ENCODE results near the gene IER3. TPM values are rescaled to one million over a fixed set of nuclear protein-coding genes. Genes with fewer than 3 reads are reported as not detected.
"Not testable (repeated sequence)": the region's sequence is repeated elsewhere in the genome, so short reads cannot be mapped to it uniquely, and the experiment has no call there.

The IER3 gene
- total and polyA plus RNA-seq, 7 donors, result 20.1 to 193 (median 65.3) TPM

DNA sequence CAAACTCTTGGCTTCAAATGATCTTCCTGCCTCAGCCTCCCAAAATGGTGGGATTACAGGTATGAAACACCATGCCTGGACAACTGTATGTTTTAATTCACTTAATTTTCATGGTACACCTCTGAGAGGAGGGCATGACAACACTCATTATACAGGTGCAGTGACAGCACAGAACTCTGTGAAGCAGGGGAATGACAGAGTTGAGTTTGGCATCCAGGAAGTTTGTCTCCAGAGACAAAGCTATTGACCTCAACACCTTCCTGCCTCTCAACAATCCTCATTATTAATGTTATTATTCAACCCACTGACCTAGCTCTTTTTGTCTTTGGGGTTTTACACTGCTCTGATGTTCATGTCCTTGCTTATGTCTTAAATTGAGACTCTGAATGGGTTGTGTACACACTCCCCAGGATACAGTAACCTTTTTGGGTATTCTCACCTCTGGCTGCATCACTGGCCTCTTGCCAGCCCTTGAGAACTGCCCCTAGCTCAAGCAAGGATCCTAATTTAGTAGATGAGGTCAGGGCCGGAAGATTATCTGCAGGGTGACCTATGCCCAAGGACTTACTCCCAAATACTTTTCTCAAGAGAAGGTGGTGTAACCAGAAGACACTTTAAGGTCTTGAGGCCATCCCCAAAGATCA is 13.0 kb upstream of the IER3 start:
- whole genome bisulfite sequencing, 2 donors, result 88 to 92% methylated on average over 1 of the region's 1 CpG
- H3K4me3 ChIP-seq, result no peak overlapping the region
- H3K36me3 ChIP-seq, result no peaks in the 10 kb centered on the region
- no peaks in the 10 kb centered on the region for H3K9me3 ChIP-seq
- no peak for DNase-seq
- peaks cover 0 to 74% (median 46%) of the 10 kb centered on the region in 4 donors for H3K4me1 ChIP-seq
- no peaks in the 10 kb centered on the region for H3K27me3 ChIP-seq
- TF ChIP-seq POLR2AphosphoS5 (IDR thresholded peaks at IDR 0.05), result no peak
- no peak for TF ChIP-seq EP300 (IDR thresholded peaks at IDR 0.05)
- TF ChIP-seq, protein P1, sequence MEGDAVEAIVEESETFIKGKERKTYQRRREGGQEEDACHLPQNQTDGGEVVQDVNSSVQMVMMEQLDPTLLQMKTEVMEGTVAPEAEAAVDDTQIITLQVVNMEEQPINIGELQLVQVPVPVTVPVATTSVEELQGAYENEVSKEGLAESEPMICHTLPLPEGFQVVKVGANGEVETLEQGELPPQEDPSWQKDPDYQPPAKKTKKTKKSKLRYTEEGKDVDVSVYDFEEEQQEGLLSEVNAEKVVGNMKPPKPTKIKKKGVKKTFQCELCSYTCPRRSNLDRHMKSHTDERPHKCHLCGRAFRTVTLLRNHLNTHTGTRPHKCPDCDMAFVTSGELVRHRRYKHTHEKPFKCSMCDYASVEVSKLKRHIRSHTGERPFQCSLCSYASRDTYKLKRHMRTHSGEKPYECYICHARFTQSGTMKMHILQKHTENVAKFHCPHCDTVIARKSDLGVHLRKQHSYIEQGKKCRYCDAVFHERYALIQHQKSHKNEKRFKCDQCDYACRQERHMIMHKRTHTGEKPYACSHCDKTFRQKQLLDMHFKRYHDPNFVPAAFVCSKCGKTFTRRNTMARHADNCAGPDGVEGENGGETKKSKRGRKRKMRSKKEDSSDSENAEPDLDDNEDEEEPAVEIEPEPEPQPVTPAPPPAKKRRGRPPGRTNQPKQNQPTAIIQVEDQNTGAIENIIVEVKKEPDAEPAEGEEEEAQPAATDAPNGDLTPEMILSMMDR (IDR thresholded peaks at IDR 0.05), result no peak
- no peak for TF ChIP-seq POLR2A (IDR thresholded peaks at IDR 0.05)
- peak overlapping the region in 2 of 4 donors; percentile 7 to 90 for H3K27ac ChIP-seq
- intact Hi-C loops (cut with DNase I), result no loop called here

GRCh38 chr6:30756405-30757003 is 12.2 kb upstream of the IER3 start:
- Histone ChIP-seq H3K4me1 (peaks cover 0 to 77% (median 51%) of the 10 kb centered on the region in 4 donors), H3K27ac (peak overlapping the region in 2 of 4 donors; percentile 90 to 93)
- H3K9me3 ChIP-seq; intact Hi-C loops (cut with DNase I); H3K4me3 ChIP-seq; H3K27me3 ChIP-seq; H3K36me3 ChIP-seq; DNase-seq: not testable (repeated sequence)
- 91 to 95% methylated on average over 7 of the region's 7 CpGs for WGBS, 2 donors

GRCh38 chr6:30754631-30755030 is 10.3 kb upstream of the IER3 start:
- TF ChIP-seq, protein P1 (IDR thresholded peaks at IDR 0.05), result no peak
- TF ChIP-seq EP300 (IDR thresholded peaks at IDR 0.05) (no peak), POLR2AphosphoS5 (IDR thresholded peaks at IDR 0.05) (no peak), POLR2A (IDR thresholded peaks at IDR 0.05) (no peak)
- intact Hi-C loops (cut with DNase I), result no loop called here

GRCh38 chr6:30752157-30752927 is 8.0 kb upstream of the IER3 start:
- intact Hi-C loops (cut with DNase I), result loop anchor here (1.0 kb wide), 1 partner anchor 30 kb away; no protein-coding TSS in a partner anchor
- H3K27me3 ChIP-seq, result no peaks in the 10 kb centered on the region
- H3K4me3 ChIP-seq, result no peak overlapping the region
- H3K27ac ChIP-seq, result peak overlapping the region; percentile 81 to 93 (median 88)
- no peaks in the 10 kb centered on the region for H3K9me3 ChIP-seq
- peaks cover 0 to 74% (median 57%) of the 10 kb centered on the region in 4 donors for H3K4me1 ChIP-seq
- H3K36me3 ChIP-seq, result no peaks in the 10 kb centered on the region
- DNase-seq, result peak; percentile 98
- peak; percentile 75 to 92 (median 91) for TF ChIP-seq POLR2AphosphoS5 (IDR thresholded peaks at IDR 0.05)
- TF ChIP-seq, protein P1 (IDR thresholded peaks at IDR 0.05), result no peak
- TF ChIP-seq POLR2A (IDR thresholded peaks at IDR 0.05), result no peak
- TF ChIP-seq EP300 (IDR thresholded peaks at IDR 0.05), result peak; percentile 67 to 86 (median 68)
- WGBS, 2 donors, result 49 to 70% methylated on average over 12 of the region's 12 CpGs

More at GRCh38 chr6:30754631-30755030, 10.3 kb upstream of the IER3 start:
- Histone ChIP-seq H3K36me3 (no peaks in the 10 kb centered on the region), H3K27me3 (no peaks in the 10 kb centered on the region), H3K4me3 (no peak overlapping the region), H3K4me1 (peaks cover 0 to 77% (median 53%) of the 10 kb centered on the region in 4 donors), H3K9me3 (no peaks in the 10 kb centered on the region), H3K27ac (peak overlapping the region in 3 of 4 donors; percentile 87 to 93 (median 90))
- 94 to 95% methylated on average over 3 of the region's 3 CpGs for whole genome bisulfite sequencing, 2 donors
- no peak for DNase-seq

- intact Hi-C loops (cut with DNase I), result no loop called here
- Histone ChIP-seq H3K9me3 (no peaks in the 10 kb centered on the region), H3K36me3 (no peaks in the 10 kb centered on the region), H3K4me3 (no peak overlapping the region), H3K27ac (peak overlapping the region in 3 of 4 donors; percentile 87 to 93 (median 90)), H3K27me3 (no peaks in the 10 kb centered on the region), H3K4me1 (peaks cover 0 to 67% (median 53%) of the 10 kb centered on the region in 4 donors)
- TF ChIP-seq, protein P1 (IDR thresholded peaks at IDR 0.05), result no peak
- TF ChIP-seq POLR2AphosphoS5 (IDR thresholded peaks at IDR 0.05), result no peak
- no peak for TF ChIP-seq EP300 (IDR thresholded peaks at IDR 0.05)
- no peak for TF ChIP-seq POLR2A (IDR thresholded peaks at IDR 0.05)
- no peak for DNase-seq
Measured at GRCh38 chr6:30750379-30750668, 6.0 kb upstream of the IER3 start.

Data from sigmoid colon (tissue), 7 donors.